Upper lobe of left lung (tissue), 6 donors: ENCODE data around the gene SPAG16. TPM values are rescaled to one million over a fixed set of nuclear protein-coding genes. Genes with fewer than 3 reads are reported as not detected.

Experiments used
- ATAC-seq, 2 donors: fragments of 200-7000 bp; cut with Tn5 transposase; one replicate each; pipeline ENCODE4 v1.9.1; 2022; ENCODE audit warnings: mild to moderate bottlenecking in 2 of 2, moderate library complexity in 2 of 2; ENCODE audit not compliant: low FRiP score in 2 of 2
- DNase-seq, 2 donors: peaks; one replicate each; pipeline ENCODE4 v3.0.0-alpha.2; 2019 to 2020
- H3K27ac ChIP-seq, 4 donors: fragments of 200-600 bp; sonication (generic); one replicate each; pipeline ENCODE4 v1.5.1; 2016 to 2019
- H3K27me3 ChIP-seq, 4 donors: fragments of 200-600 bp; sonication (generic); one replicate each; pipeline ENCODE4 v1.5.1; 2017 to 2019
- H3K36me3 ChIP-seq, 4 donors: fragments of 200-600 bp; sonication (generic); one replicate each; pipeline ENCODE4 v1.5.1; 2016 to 2019
- H3K4me1 ChIP-seq, 4 donors: fragments of 200-600 bp; sonication (generic); one replicate each; pipeline ENCODE4 v1.5.1; 2018 to 2019
- H3K4me3 ChIP-seq, 4 donors: fragments of 200-600 bp; sonication (generic); one replicate each; pipeline ENCODE4 v1.5.1; 2017 to 2019; ENCODE audit warnings: mild to moderate bottlenecking in 2 of 4, moderate library complexity in 1 of 4
- H3K9me3 ChIP-seq, 4 donors: fragments of 200-600 bp; sonication (generic); one replicate each; pipeline ENCODE4 v1.5.1; 2018 to 2019
- CTCF ChIP-seq, 6 experiments: fragments of 450-650 bp in 4 of 6; fragments of 200-600 bp in 2 of 6; sonication (generic) in 2 of 6; IDR thresholded peaks; one replicate each; pipeline ENCODE4 v1.5.1; 2016 to 2019; ENCODE audit warnings: antibody characterized with exemption in 6 of 6
- EP300 ChIP-seq, 4 donors: sonication (generic); formaldehyde crosslinking; IDR thresholded peaks; one replicate each; pipeline ENCODE4 v1.5.1; 2017; ENCODE audit warnings: antibody characterized with exemption in 4 of 4, control low read depth in 2 of 4
- POLR2A ChIP-seq, 4 donors: fragments of 450-650 bp; IDR thresholded peaks; one replicate each; pipeline ENCODE4 v1.5.1; 2016 to 2017; ENCODE audit warnings: antibody characterized with exemption in 4 of 4, mild to moderate bottlenecking in 2 of 4
- POLR2AphosphoS5 ChIP-seq, 2 donors: sonication (generic); formaldehyde crosslinking; IDR thresholded peaks; one replicate each; pipeline ENCODE4 v1.5.1; 2017; ENCODE audit warnings: antibody characterized with exemption in 2 of 2
- WGBS, 2 donors: methylation state at CpG; one replicate each; pipeline ENCODE4 v1.1.5; 2017 to 2018; 5-methylcytosine and 5-hydroxymethylcytosine counted together
- total RNA-seq, 6 donors: library from RNA; depleted of rRNA in 4 of 6; stranded (reverse); fragments of >200 nt in 4 of 6; gene quantifications; one replicate each; pipeline versions ENCODE4 v1.1.0 to v1.2.1, GENCODE V29; 2016 to 2021
- donor health status: DM: no; HTN: no; CAD: no; lungs with moderate emphysema.
- donor health status: DM: no; HTN: yes; CAD: no; lungs with severe emphysema.

The SPAG16 gene
- total RNA-seq, 6 donors from 2014 or later = 9.7 to 65.0 (median 12.9) TPM

- ATAC-seq (no peak), DNase-seq (no peak)
- H3K9me3 ChIP-seq = no peaks in the 10 kb centered on the region
- H3K36me3 ChIP-seq = no peaks in the 10 kb centered on the region
- H3K4me1 ChIP-seq = no peaks in the 10 kb centered on the region
- no peaks in the 10 kb centered on the region for H3K27me3 ChIP-seq
- TF ChIP-seq POLR2AphosphoS5 (IDR thresholded peaks at IDR 0.05) = no peak
- no peak overlapping the region for H3K27ac ChIP-seq
- no peak overlapping the region for H3K4me3 ChIP-seq
Measured at GRCh38 chr2:214233164-214233563, 948.9 kb downstream of the SPAG16 start.

- no peak overlapping the region for H3K27ac ChIP-seq
- H3K27me3 ChIP-seq = no peaks in the 10 kb centered on the region
- H3K4me3 ChIP-seq = no peak overlapping the region
- DNase-seq = no peak
- H3K4me1 ChIP-seq = no peaks in the 10 kb centered on the region
- no peaks in the 10 kb centered on the region for H3K9me3 ChIP-seq
- no peaks in the 10 kb centered on the region for H3K36me3 ChIP-seq
- ATAC-seq = no peak
- WGBS, 2 donors = 84 to 86% methylated on average over 1 of the region's 1 CpG
- no peak for TF ChIP-seq CTCF (IDR thresholded peaks at IDR 0.05)
- TF ChIP-seq POLR2AphosphoS5 (IDR thresholded peaks at IDR 0.05) = no peak
- TF ChIP-seq POLR2A (IDR thresholded peaks at IDR 0.05) = no peak
- TF ChIP-seq EP300 (IDR thresholded peaks at IDR 0.05) = no peak
Measured at GRCh38 chr2:214242797-214243196, 958.5 kb downstream of the SPAG16 start.

- WGBS, 2 donors = 63 to 81% methylated on average over 1 of the region's 1 CpG
Measured at GRCh38 chr2:214244847-214245246, 960.6 kb downstream of the SPAG16 start.

GRCh38 chr2:214246417-214246816 is 962.2 kb downstream of the SPAG16 start:
- no peak for TF ChIP-seq EP300 (IDR thresholded peaks at IDR 0.05)
- TF ChIP-seq POLR2A (IDR thresholded peaks at IDR 0.05) = no peak
- TF ChIP-seq POLR2AphosphoS5 (IDR thresholded peaks at IDR 0.05) = no peak
- no peak for TF ChIP-seq CTCF (IDR thresholded peaks at IDR 0.05)
- Histone ChIP-seq H3K9me3 (no peaks in the 10 kb centered on the region), H3K4me3 (no peak overlapping the region), H3K36me3 (no peaks in the 10 kb centered on the region), H3K27ac (no peak overlapping the region), H3K4me1 (no peaks in the 10 kb centered on the region), H3K27me3 (no peaks in the 10 kb centered on the region)
- ATAC-seq = no peak
- DNase-seq = no peak

More at GRCh38 chr2:214244847-214245246, 960.6 kb downstream of the SPAG16 start:
- no peaks in the 10 kb centered on the region for H3K4me1 ChIP-seq
- H3K27ac ChIP-seq = no peak overlapping the region
- no peaks in the 10 kb centered on the region for H3K27me3 ChIP-seq
- no peaks in the 10 kb centered on the region for H3K9me3 ChIP-seq
- no peaks in the 10 kb centered on the region for H3K36me3 ChIP-seq
- TF ChIP-seq EP300 (IDR thresholded peaks at IDR 0.05) = no peak
- no peak for TF ChIP-seq POLR2AphosphoS5 (IDR thresholded peaks at IDR 0.05)
- TF ChIP-seq POLR2A (IDR thresholded peaks at IDR 0.05) = no peak
- TF ChIP-seq CTCF (IDR thresholded peaks at IDR 0.05) = no peak
- no peak overlapping the region for H3K4me3 ChIP-seq
- no peak for ATAC-seq
- DNase-seq = no peak

GRCh38 chr2:214247531-214247930 is 963.3 kb downstream of the SPAG16 start:
- WGBS, 2 donors = 78 to 85% methylated on average over 3 of the region's 3 CpGs
- no peak for TF ChIP-seq POLR2AphosphoS5 (IDR thresholded peaks at IDR 0.05)
- no peak for TF ChIP-seq CTCF (IDR thresholded peaks at IDR 0.05)
- TF ChIP-seq EP300 (IDR thresholded peaks at IDR 0.05) = no peak
- no peak for TF ChIP-seq POLR2A (IDR thresholded peaks at IDR 0.05)
- H3K4me1 ChIP-seq = no peaks in the 10 kb centered on the region
- H3K27ac ChIP-seq = no peak overlapping the region
- H3K36me3 ChIP-seq = no peaks in the 10 kb centered on the region
- no peaks in the 10 kb centered on the region for H3K9me3 ChIP-seq
- DNase-seq (no peak), ATAC-seq (no peak)
- no peaks in the 10 kb centered on the region for H3K27me3 ChIP-seq
- no peak overlapping the region for H3K4me3 ChIP-seq
